Stimulated activated CD8-positive, alpha-beta memory T cell treated with anti-CD3 and anti-CD28 coated beads, Interleukin-2, amount 100 ng/mL, for 48 hours (primary cell): ENCODE data around the gene CCDC191.

Experiments
- DNase-seq, 2 donors: peaks; one replicate each; pipeline ENCODE4 v3.0.0-alpha.2; 2020; ENCODE audit warnings: low read depth in 2 of 2

CCDC191 gene

DNA sequence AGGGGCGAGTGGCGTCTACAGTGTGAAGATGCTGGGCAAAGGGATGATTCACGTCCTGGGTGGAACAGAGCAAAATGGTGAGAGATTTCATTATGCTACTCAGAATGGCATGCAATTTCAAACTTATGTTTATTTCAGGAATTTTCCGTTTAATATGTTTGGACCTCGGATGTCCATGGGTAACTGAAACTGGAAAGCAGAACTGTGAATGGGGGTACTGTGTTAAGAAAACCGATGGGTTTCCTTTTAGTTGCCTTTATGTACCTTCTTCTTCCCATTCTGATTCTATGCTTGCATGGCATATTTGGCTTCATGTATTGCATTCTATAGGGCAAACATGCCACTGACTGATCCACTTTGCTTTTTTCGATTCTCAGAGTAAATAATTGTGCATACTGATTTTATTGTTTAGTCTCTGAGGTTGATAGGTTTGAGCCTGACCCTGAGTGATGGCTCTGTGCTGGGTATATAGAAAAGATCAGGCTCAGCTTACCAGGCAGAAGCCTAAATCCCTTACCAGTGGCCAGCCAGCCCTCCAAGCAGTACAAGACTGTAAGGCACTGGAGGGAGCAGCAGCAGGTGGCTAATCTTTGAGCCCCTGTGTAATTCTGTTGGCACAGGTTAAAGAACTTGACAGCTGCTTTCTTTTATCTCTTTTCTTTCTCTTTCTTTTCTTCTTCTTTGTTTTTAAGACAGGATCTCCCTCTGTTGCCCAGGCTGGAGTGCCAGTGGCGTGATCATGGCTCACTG, 4.8 kb upstream of the CCDC191 start:
- DNase-seq = no peak

DNA sequence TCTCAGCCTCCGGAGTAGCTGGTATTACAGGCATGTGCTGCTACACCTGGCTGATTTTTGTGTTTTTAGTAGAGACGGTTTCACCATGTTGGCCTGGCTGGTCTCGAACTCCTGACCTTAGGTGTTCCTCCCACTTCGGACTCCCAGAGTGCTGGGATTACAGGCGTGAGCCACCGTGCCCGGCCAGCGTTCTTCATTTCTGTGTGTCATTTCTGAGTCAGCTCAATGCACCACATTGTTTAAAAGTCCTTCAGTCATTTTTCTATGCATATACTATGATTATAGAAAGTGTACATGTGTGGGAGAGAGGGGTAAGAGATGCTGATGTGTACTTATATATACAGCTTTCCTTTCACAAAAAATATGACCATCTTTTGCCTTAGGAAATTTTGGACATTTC, 2.3 kb upstream of the CCDC191 start:
- no peak for DNase-seq

GRCh38 chr3:114057011-114057347, 653 bp upstream of the CCDC191 start:
- no peak for DNase-seq

- no peak for DNase-seq
Measured at GRCh38 chr3:114052216-114052615, 4.1 kb downstream of the CCDC191 start.

- no peak for DNase-seq
Measured at GRCh38 chr3:114043205-114043604, 13.1 kb downstream of the CCDC191 start.

DNA sequence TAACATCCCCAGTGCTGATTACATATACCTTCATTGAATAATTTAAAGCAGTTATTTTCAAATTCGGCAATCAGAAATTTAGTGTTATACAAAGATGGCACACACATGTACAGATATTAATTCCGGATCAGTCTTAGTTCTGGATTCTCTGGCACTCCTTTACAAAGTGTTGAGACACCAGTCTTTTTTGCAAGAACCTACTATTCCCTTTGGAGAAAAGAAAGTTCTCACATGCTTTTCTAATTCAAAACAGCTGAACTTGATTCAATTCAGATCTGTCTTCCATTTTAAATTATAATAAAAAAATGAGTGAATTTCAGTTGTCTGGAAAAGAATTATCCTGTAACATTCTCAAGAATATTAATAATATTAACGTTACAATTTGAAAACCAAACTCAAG, 20.4 kb downstream of the CCDC191 start:
- DNase-seq = no peak

- DNase-seq = no peak
Measured at GRCh38 chr3:114034787-114035545, 21.4 kb downstream of the CCDC191 start.

GRCh38 chr3:114034211-114034610, 22.1 kb downstream of the CCDC191 start:
- DNase-seq = no peak

DNA sequence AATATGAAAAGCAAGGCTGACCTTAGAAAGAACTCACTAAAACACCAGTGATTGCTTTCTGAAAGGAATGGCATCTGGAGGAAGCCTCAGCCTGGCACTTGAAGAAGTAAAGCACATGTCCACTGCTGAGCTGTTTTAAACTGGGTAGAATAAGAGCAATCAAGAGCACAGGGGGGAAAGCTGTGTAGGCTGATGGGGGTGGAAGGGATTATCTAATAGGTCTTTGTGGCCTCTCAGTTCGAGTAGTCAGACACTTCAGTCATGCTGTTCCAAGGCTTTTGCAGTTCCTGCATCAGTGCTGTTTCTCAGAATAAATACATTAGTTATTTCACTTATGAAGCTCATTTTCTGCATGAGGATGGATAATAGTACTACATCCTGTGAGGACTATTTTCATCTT, 22.6 kb downstream of the CCDC191 start:
- no peak for DNase-seq

DNA sequence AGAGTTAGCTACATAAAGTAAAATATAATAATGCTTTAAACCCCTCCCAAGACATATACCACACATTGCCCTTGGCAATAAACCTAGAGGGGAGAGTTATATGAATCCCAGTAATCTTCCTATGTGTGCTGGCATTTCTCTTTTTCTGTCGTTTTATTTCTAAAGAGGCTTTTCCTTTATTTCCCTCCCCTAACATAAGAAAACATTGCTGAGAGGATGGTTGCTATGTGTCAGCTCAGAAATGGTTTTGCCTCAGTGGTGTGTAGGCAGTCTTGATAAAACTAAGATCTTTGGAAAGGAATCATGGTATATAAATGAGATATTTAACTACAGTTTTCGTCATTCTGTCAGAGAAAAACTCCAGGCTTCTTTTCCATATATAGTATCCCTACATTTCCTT, 30.0 kb downstream of the CCDC191 start:
- no peak for DNase-seq

DNA sequence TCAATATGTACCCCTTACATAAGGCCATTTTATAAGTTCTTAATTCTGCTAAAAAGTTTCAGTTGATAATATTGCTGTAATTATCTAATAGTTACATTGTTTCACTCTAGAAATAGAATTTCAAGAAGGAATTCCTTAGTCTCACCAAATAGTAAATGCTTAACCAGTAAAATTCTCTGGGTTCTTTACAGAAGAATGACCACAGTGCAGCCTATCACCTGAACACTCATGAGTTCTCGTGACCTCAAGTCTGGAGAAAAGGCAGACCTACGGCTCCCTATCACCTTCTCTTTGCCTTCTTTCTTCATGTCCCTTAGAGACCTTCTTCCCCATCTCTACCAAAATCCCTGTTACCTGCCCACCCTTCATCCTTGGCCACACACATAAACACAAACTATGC, 30.9 kb downstream of the CCDC191 start:
- no peak for DNase-seq

DNA sequence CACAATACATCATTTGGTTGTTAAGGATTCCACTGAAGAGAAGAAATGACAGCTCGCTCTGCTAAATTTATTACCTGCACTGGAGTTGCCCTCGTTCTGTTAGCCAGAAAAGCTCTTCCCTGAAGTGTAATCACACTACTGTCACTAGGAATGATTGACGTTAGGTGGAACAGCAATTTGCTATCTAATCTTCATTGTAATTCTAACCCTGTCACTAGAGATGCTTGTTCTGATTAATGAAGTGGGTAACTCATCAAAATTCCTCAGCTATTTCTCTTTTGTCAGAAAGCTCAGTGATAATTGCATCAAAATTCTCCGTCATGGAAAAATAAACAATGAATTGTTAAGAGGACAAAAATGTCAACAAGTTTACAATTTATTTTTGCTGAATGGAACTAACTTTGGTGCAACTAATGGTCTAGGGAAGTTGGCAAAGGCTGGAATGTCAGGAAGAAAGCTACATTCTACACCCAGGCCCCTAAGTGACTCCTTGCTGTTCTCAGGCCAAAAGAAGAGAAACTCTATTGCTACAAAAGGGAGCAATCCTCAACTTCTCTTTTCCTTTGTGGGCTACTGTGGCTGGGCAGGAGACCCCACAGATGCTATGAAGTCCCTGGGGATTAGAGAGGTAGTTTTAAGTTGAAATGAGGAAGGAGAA, 34.1 kb downstream of the CCDC191 start:
- no peak for DNase-seq

GRCh38 chr3:114020907-114021306, 35.4 kb downstream of the CCDC191 start:
- DNase-seq = no peak

DNA sequence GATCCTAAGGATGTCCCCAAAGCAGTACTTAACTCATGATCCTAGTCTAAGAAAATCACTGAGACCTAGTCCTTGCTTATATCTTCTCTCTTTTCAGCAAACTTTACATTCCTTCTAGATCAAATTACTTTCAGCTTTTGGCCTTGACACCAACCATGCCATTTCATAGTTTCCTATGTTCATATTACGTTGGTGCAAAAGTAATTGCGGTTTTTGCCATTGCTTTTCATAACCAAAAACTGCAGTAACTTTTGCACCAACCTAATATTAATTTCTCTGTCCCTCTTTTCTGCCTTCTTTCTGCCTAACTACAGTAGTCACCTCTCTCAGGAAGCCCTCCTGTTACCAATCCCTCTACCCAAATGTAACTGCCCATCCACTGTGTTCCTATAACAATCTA, 36.8 kb downstream of the CCDC191 start:
- DNase-seq = no peak

GRCh38 chr3:114014211-114014610, 42.1 kb downstream of the CCDC191 start:
- DNase-seq = no peak

- DNase-seq = no peak
Measured at GRCh38 chr3:114011059-114011797, 45.1 kb downstream of the CCDC191 start.

DNA sequence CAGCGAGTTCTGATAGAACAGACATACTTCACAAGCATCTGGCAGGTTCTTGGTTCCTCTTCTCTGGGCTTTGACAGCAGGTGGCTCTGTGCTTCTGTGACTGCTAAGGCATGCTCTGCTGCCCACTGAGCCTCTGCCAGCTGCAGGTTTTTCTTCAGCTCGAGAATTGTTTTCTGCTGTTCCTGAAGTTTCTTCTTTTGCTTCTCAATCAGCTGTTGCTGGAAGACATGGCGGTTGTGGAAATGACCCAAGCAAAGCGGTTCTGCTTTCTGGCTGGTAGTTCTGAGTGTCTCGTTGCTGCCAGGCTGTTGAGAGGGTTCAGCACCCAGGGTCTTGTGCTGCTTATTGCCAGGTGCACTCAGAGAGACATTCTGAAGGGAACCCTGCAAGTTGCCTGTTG, 50.8 kb downstream of the CCDC191 start:
- DNase-seq = no peak

DNA sequence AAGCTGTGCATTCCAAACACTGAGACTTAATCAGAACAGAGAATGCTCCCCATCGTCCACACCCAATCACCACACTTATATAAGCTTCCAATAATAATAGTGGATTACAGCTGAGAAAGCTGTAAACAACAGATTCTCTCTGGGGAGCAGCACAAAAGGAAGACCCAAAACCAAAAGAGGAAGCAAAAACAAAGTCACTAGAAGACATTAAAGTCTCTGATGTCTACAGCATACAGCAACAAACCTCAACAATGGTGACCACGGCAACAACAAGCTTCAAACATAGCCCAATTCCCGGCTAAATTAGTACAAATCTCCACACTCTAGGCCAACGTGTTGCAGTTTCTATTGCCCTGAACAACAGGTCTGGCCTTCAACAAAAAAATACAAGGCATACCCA, 70.8 kb downstream of the CCDC191 start:
- no peak for DNase-seq

GRCh38 chr3:113983544-113983943, 72.8 kb downstream of the CCDC191 start:
- no peak for DNase-seq

DNA sequence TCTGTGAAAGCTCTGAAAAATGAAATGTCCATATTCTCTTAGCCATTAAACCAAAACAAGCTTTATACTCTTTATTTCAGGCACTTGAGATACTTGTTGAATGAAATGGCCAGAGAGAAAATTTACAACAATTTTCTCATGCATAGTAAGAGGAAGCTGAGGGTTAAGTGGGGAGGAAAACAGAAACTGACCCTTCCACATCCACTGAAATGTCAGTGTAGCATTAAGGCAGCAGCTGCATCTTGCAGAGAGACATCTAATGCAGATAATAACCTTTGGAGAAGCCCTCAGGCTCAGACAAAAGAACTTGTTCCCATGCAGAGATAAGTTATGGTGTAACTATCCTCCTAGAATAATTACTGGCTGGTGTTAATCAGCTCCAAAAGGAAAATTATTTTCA, 74.5 kb downstream of the CCDC191 start:
- no peak for DNase-seq

GRCh38 chr3:113979916-113980315, 76.4 kb downstream of the CCDC191 start:
- no peak for DNase-seq

DNA sequence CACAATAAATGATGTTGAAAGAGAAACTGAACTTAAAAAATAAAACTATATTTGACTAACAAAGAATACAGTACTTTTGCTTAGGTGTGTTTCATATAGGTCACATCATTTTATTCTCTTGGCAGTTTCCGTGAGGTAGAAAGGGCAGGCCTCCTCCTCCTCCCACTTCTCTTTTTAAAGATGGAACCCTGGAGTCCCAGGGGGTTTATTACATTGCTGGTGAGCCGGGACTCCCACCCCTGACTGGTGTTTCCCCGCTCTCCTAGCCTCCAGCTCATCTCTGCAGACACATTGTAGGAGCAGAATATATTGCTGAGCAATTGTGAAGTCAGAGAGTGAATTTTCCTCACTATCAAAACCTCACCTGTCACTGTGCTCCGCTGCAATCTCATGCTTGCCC, 78.5 kb downstream of the CCDC191 start:
- DNase-seq = no peak
